HL-60 (cell line): Measurements from ENCODE around the gene DOP1B.

Experiments
- DNase-seq, 2 experiments: peaks; one replicate each; pipeline ENCODE4 v3.0.0-alpha.2; 2010 to 2020; ENCODE audit warnings: low read depth in 1 of 2, low spot score in 1 of 2
- H3K27ac ChIP-seq: fragments of 250-450 bp; sonication (Bioruptor Pico); replicated peaks from 2 replicates; pipeline ENCODE4 v1.5.1; 2020; ENCODE audit warnings: mild to moderate bottlenecking, moderate library complexity
- H3K27me3 ChIP-seq: fragments of 250-450 bp; sonication (Bioruptor Pico); 2 replicates; pipeline ENCODE4 v1.5.1; 2021; ENCODE audit warnings: mild to moderate bottlenecking, moderate library complexity; ENCODE audit not compliant: insufficient read depth, poor library complexity, severe bottlenecking
- H3K4me3 ChIP-seq: replicated peaks from 2 replicates; pipeline ENCODE4 v1.5.1; 2011; ENCODE audit warnings: mild to moderate bottlenecking, control low read depth, low read length; ENCODE audit not compliant: insufficient read depth
- CTCF ChIP-seq: IDR thresholded peaks from one replicate; pipeline ENCODE4 v1.5.1; 2011; ENCODE audit warnings: low read length, control low read depth, inconsistent platforms; ENCODE audit not compliant: insufficient read depth
- GABPA ChIP-seq: IDR thresholded peaks from 2 replicates; pipeline ENCODE4 v1.6.1; 2012; ENCODE audit warnings: low read depth
- POLR2AphosphoS5 ChIP-seq: IDR thresholded peaks from 2 replicates; pipeline ENCODE4 v1.6.1; 2012; ENCODE audit warnings: low read depth
- REST ChIP-seq: IDR thresholded peaks from 2 replicates; pipeline ENCODE4 v1.6.1; 2012; ENCODE audit warnings: low read depth; ENCODE audit not compliant: insufficient replicate concordance
- SPI1 ChIP-seq: IDR thresholded peaks from 2 replicates; pipeline ENCODE4 v1.6.1; 2012; ENCODE audit warnings: low read depth, mild to moderate bottlenecking, borderline replicate concordance

Gene DOP1B

GRCh38 chr21:36175771-36176565 lies 19.3 kb downstream of the DOP1B start:
- H3K27ac ChIP-seq: no peak overlapping the region
- TF ChIP-seq POLR2AphosphoS5: no peak
- TF ChIP-seq CTCF: no peak
- no peak for TF ChIP-seq SPI1
- TF ChIP-seq REST: no peak
- TF ChIP-seq GABPA: no peak

GRCh38 chr21:36178349-36178748 lies 21.7 kb downstream of the DOP1B start:
- peak overlapping the region; percentile 52 for H3K27ac ChIP-seq
- no peak overlapping the region for H3K4me3 ChIP-seq
- H3K27me3 ChIP-seq: no peaks in the 10 kb centered on the region
- DNase-seq: peak in 1 of 2 experiments; percentile 73
- TF ChIP-seq REST: no peak
- TF ChIP-seq SPI1: peak; percentile 94

More at GRCh38 chr21:36175771-36176565, 19.3 kb downstream of the DOP1B start:
- H3K27me3 ChIP-seq: no peaks in the 10 kb centered on the region
- no peak overlapping the region for H3K4me3 ChIP-seq
- no peak for DNase-seq

- TF ChIP-seq REST (no peak), POLR2AphosphoS5 (no peak), SPI1 (no peak), CTCF (no peak), GABPA (no peak)
- Histone ChIP-seq H3K4me3 (no peak overlapping the region), H3K27ac (peak overlapping the region; percentile 52), H3K27me3 (no peaks in the 10 kb centered on the region)
- no peak for DNase-seq
Observed at GRCh38 chr21:36179145-36179544, 22.5 kb downstream of the DOP1B start.
